Right renal cortex interstitium (tissue), 3 donors: ENCODE measurements around the gene CHCHD6. TPM values are rescaled to one million over a fixed set of nuclear protein-coding genes. Genes with fewer than 3 reads are reported as not detected.

Experiments used
- DNase-seq, 3 donors: peaks; one replicate each; pipeline ENCODE4 v3.0.0-alpha.2; 2013; ENCODE audit warnings: low read depth in 3 of 3, low spot score in 2 of 3
- polyA plus RNA-seq, 3 donors: library from polyadenylated mRNA; unstranded; fragments of 120-200 nt; gene quantifications; one replicate each; pipeline ENCODE4 v1.2.1, GENCODE V29; 2013; ENCODE audit not compliant: insufficient read length in 3 of 3

The CHCHD6 gene
- polyA plus RNA-seq, 3 donors: 17.8 to 21.5 (median 19.5) TPM

GRCh38 chr3:126699011-126699410, 5.0 kb upstream of the CHCHD6 start:
- DNase-seq: no peak

- no peak for DNase-seq
These were observed 614 bp downstream of the CHCHD6 start for GRCh38 chr3:126704494-126705214.

- DNase-seq: no peak
These were observed 2.6 kb downstream of the CHCHD6 start for GRCh38 chr3:126706631-126707030.

- no peak for DNase-seq
These were observed 7.2 kb downstream of the CHCHD6 start for GRCh38 chr3:126711121-126711760.

GRCh38 chr3:126713199-126713598, 9.2 kb downstream of the CHCHD6 start:
- no peak for DNase-seq

- no peak for DNase-seq
These were observed 10.3 kb downstream of the CHCHD6 start for GRCh38 chr3:126714276-126714900.

- DNase-seq: no peak
These were observed 10.9 kb downstream of the CHCHD6 start for GRCh38 chr3:126714921-126715320.

- DNase-seq: no peak
These were observed 11.4 kb downstream of the CHCHD6 start for GRCh38 chr3:126715432-126715831.

GRCh38 chr3:126716057-126716456, 12.0 kb downstream of the CHCHD6 start:
- no peak for DNase-seq

- no peak for DNase-seq
These were observed 14.8 kb downstream of the CHCHD6 start for GRCh38 chr3:126718561-126719445.

GRCh38 chr3:126720596-126720995, 16.6 kb downstream of the CHCHD6 start:
- DNase-seq: no peak

GRCh38 chr3:126721246-126721645, 17.2 kb downstream of the CHCHD6 start:
- no peak for DNase-seq

- DNase-seq: no peak
These were observed 19.2 kb downstream of the CHCHD6 start for GRCh38 chr3:126723237-126723636.

GRCh38 chr3:126723801-126724200, 19.8 kb downstream of the CHCHD6 start:
- DNase-seq: no peak

GRCh38 chr3:126728680-126729079, 24.6 kb downstream of the CHCHD6 start:
- no peak for DNase-seq

GRCh38 chr3:126730376-126730775, 26.3 kb downstream of the CHCHD6 start:
- DNase-seq: no peak

- no peak for DNase-seq
These were observed 27.0 kb downstream of the CHCHD6 start for GRCh38 chr3:126731044-126731443.

- no peak for DNase-seq
These were observed 28.4 kb downstream of the CHCHD6 start for GRCh38 chr3:126732281-126733060.

- no peak for DNase-seq
These were observed 29.0 kb downstream of the CHCHD6 start for GRCh38 chr3:126733061-126733430.

GRCh38 chr3:126734106-126734723, 30.2 kb downstream of the CHCHD6 start:
- no peak for DNase-seq
